Left cardiac atrium (tissue), 4 donors: ENCODE data around the gene ALG12. TPM values are rescaled to one million over a fixed set of nuclear protein-coding genes. Genes with fewer than 3 reads are reported as not detected.

Experiments
- ATAC-seq, 2 donors: fragments of 200-7000 bp; cut with Tn5 transposase; one replicate each; pipeline ENCODE4 v1.9.1; 2020; ENCODE audit warnings: mild to moderate bottlenecking in 2 of 2, moderate library complexity in 2 of 2
- DNase-seq: peaks from one replicate; pipeline ENCODE4 v3.0.0-alpha.2; 2020
- intact Hi-C, 2 donors: fragments of 100-400 bp; cut with DNase I; formaldehyde crosslinking; loops; one replicate each; pipeline versions ENCODE4 v1.14.1 to v1.15.1; 2022 to 2023
- total RNA-seq, 2 donors: library from RNA; stranded (reverse); fragmentation: NEBNext Ultra II Directional; extraction: Animal tissue kit (Norgen Biotek cat#: 25700); gene quantifications; one replicate each; pipeline ENCODE4 v1.2.1, GENCODE V29; 2021
- donor health status: DM: no; HTN: yes; CAD: no.
- donor health status: DM: no; HTN: yes; CAD: no; lungs with severe emphysema.
- donor health status: DM: yes; HTN: yes; CAD: no.
- donor health status: Dilated cardiomyopathy.

ALG12 gene
- total RNA-seq, 2 donors from 2014 or later: 15.3 to 15.9 TPM

GRCh38 chr22:49935561-49935960 lies 17.3 kb upstream of the ALG12 start:
- no peak for DNase-seq
- ATAC-seq: no peak
- intact Hi-C loops: no loop called here

- peak; percentile 93 for DNase-seq
- intact Hi-C loops: loop anchor here (5.0 kb wide), 2 partner anchors 37 to 57 kb away; no protein-coding TSS in a partner anchor
Measured at GRCh38 chr22:49934891-49935557, 16.8 kb upstream of the ALG12 start.

GRCh38 chr22:49934160-49934890 lies 16.1 kb upstream of the ALG12 start:
- intact Hi-C loops: loop anchor here (5.0 kb wide), 2 partner anchors 38 to 58 kb away; no protein-coding TSS in a partner anchor
- peak; percentile 17 to 38 for ATAC-seq
- DNase-seq: peak; percentile 77

More at GRCh38 chr22:49934891-49935557, 16.8 kb upstream of the ALG12 start:
- ATAC-seq: peak; percentile 29 to 51

GRCh38 chr22:49933236-49934159 lies 15.3 kb upstream of the ALG12 start:
- peak; percentile 74 for DNase-seq
- peak; percentile 1 to 5 for ATAC-seq
- intact Hi-C loops: loop anchor here (5.0 kb wide), 2 partner anchors 39 to 59 kb away; no protein-coding TSS in a partner anchor

- ATAC-seq: peak; percentile 30 to 48
- DNase-seq: peak; percentile 72
- intact Hi-C loops: loop anchor here (1.0 to 5.0 kb wide), 3 partner anchors 41 to 62 kb away; no protein-coding TSS in a partner anchor
Measured at GRCh38 chr22:49930596-49931412, 12.6 kb upstream of the ALG12 start.

GRCh38 chr22:49929994-49930575 lies 11.8 kb upstream of the ALG12 start:
- DNase-seq (no peak), ATAC-seq (no peak)
- intact Hi-C loops: loop anchor here (1.0 to 5.0 kb wide), 5 partner anchors 42 to 217 kb away; no protein-coding TSS in a partner anchor

- intact Hi-C loops: loop anchor here (1.0 to 5.0 kb wide), 3 partner anchors 101 to 218 kb away; no protein-coding TSS in a partner anchor
- peak; percentile 66 to 68 for ATAC-seq
Measured at GRCh38 chr22:49929211-49929979, 11.2 kb upstream of the ALG12 start.

GRCh38 chr22:49928555-49929210 lies 10.4 kb upstream of the ALG12 start:
- intact Hi-C loops: loop anchor here (1.0 to 5.0 kb wide), 3 partner anchors 102 to 219 kb away; no protein-coding TSS in a partner anchor
- ATAC-seq (no peak), DNase-seq (no peak)

More at GRCh38 chr22:49929211-49929979, 11.2 kb upstream of the ALG12 start:
- DNase-seq: peak; percentile 69

- intact Hi-C loops: loop anchor here (2.0 to 5.0 kb wide), 2 partner anchors 103 to 219 kb away; no protein-coding TSS in a partner anchor
- DNase-seq: no peak
- ATAC-seq: no peak
Measured at GRCh38 chr22:49928185-49928495, 9.9 kb upstream of the ALG12 start.

GRCh38 chr22:49927483-49928184 lies 9.4 kb upstream of the ALG12 start:
- intact Hi-C loops: loop anchor here (2.0 to 5.0 kb wide), 2 partner anchors 103 to 220 kb away; no protein-coding TSS in a partner anchor
- no peak for DNase-seq
- no peak for ATAC-seq

- no peak for ATAC-seq
- intact Hi-C loops: loop anchor here in 1 of 2 donors (5.0 kb wide), 1 partner anchor 220 kb away; no protein-coding TSS in a partner anchor
- DNase-seq: no peak
Measured at GRCh38 chr22:49926916-49927315, 8.7 kb upstream of the ALG12 start.

- ATAC-seq (no peak), DNase-seq (no peak)
- intact Hi-C loops: loop anchor here in 1 of 2 donors (5.0 kb wide), 1 partner anchor 222 kb away; no protein-coding TSS in a partner anchor
Measured at GRCh38 chr22:49925525-49926128, 7.4 kb upstream of the ALG12 start.

- DNase-seq: no peak
- intact Hi-C loops: no loop called here
- ATAC-seq: no peak
Measured at GRCh38 chr22:49924113-49924833, 6.0 kb upstream of the ALG12 start.

- intact Hi-C loops: no loop called here
- no peak for DNase-seq
- no peak for ATAC-seq
Measured at GRCh38 chr22:49923445-49923844, 5.2 kb upstream of the ALG12 start.

- ATAC-seq: no peak
- intact Hi-C loops: no loop called here
- DNase-seq: no peak
Measured at GRCh38 chr22:49922926-49923325, 4.7 kb upstream of the ALG12 start.
